Posterior cingulate gyrus (tissue), 11 donors: ENCODE data around the gene BAX.

Experiments
- DNase-seq, 10 donors: peaks; one replicate each; pipeline versions ENCODE4 v3.0.0 to v3.0.0-alpha.2; 2020 to 2021; ENCODE audit warnings: mixed read lengths in 3 of 10
- intact Hi-C: fragments of 100-400 bp; cut with DNase I; formaldehyde crosslinking; loops from one replicate; pipeline ENCODE4 v1.15.1; 2023

The BAX gene

GRCh38 chr19:49004133-49004532 is 49.5 kb downstream of the BAX start:
- intact Hi-C loops, result no loop called here
- DNase-seq, result no peak

DNA sequence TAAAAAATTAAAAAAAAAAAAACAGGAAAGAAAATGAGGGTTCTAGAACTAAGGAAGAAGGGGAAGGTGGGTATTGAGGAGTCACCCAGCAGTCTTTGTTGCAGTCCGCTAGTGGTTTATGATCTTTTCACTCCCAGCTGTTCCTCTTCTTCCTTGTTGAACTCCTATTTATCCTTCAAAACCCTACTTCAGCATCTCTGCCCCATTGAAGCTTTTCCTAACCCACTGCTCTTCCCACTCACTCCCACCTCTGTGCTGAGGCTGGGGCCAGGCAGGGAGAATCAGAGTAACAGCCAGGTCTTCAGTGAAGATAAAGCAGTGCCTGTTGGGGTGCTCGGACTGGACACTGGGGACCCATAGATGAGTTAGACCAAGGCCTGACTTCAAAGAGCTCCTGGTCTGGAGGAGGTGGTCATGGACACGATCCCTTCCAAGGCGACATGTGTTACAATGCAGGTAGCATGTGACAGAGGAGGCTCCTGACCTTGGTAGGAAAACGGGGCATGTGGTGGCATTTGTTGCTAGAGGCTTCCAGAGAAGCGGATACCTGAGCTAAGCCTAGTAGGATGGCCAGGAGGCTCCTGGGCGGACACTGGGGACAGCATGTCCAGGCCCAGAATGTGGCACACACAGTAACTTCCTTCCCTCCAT is 50.4 kb downstream of the BAX start:
- no peak for DNase-seq
- intact Hi-C loops, result no loop called here

DNA sequence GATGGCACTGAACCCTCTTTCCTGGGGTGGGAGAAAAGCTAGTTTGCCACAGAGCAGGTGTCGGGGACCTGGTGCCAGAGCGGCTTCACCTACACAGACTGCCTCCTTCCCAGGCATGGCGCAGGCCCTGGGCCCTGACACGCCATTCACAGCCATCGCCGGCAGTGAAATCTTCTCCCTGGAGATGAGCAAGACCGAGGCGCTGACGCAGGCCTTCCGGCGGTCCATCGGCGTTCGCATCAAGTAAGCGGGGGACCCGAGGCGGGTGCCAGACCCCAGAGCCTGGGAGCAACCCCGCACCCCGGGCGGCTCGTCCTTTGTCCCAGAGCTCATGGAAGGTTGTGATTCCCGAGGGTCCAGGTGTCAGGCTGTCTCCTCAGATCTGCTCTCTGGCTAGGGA is 52.2 kb downstream of the BAX start:
- no peak for DNase-seq
- intact Hi-C loops, result no loop called here

- DNase-seq, result no peak
- intact Hi-C loops, result no loop called here
These were observed 55.2 kb downstream of the BAX start for GRCh38 chr19:49009828-49010227.

- intact Hi-C loops, result no loop called here
- DNase-seq, result no peak
These were observed 55.8 kb downstream of the BAX start for GRCh38 chr19:49010453-49010852.

- DNase-seq, result no peak
- intact Hi-C loops, result no loop called here
These were observed 56.5 kb downstream of the BAX start for GRCh38 chr19:49011194-49011593.
